Measurements from ENCODE around the gene OGFOD3. TPM values are rescaled to one million over a fixed set of nuclear protein-coding genes. Genes with fewer than 3 reads are reported as not detected.
"Not testable (repeated sequence)": the region's sequence is repeated elsewhere in the genome, so short reads cannot be mapped to it uniquely, and the experiment has no call there.

The OGFOD3 gene
- polyA plus RNA-seq, 6 donors from 2014 or later, result 22.8 to 31.6 (median 26.1) TPM

DNA sequence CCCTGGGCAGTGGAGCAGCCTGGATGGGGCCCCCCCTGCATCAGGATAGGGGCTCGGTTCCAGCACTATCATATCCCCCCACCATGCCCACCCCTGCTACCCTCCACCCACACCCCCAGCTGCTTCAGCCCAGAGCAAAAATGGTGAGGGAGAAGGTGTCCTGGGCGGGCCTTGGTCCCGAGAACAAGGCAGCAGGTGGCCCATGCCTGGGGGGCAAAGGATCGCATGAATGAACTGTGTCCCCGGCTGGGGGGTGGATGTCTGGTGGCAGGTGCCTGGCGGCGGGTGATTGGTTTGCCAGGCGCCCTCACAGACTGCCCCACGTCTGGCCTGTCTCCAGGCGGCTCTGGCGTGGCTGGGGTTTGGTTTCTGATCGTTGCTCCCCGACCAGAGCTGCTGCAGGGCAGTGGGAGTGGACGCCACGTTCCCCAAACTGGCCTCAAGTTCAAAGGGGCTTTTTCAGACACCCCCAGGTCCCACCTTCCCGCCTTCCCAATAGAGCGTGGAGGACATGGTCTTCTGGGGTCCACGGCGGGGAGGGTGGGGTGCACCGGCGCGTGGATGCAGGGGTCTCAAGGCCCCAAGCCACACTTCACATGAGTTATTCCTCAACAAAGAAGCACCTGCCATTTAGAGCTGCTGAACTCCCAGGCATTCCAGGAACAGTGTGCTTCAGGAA lies 34.2 kb downstream of the OGFOD3 start:
- no peak for DNase-seq
- Mint-ChIP-seq H3K4me1 (peaks cover 2 to 14% (median 14%) of the 10 kb centered on the region in 3 donors), H3K9me3 (peaks cover 0 to 3% (median 0%) of the 10 kb centered on the region in 7 donors), H3K27me3 (peaks cover 13 to 61% (median 19%) of the 10 kb centered on the region in 3 donors), H3K36me3 (no peaks in the 10 kb centered on the region), H3K4me3 (no peak overlapping the region), H3K27ac (no peak overlapping the region)
- no peak for ATAC-seq (ENCODE audit: low read depth in 2 of 2)

DNA sequence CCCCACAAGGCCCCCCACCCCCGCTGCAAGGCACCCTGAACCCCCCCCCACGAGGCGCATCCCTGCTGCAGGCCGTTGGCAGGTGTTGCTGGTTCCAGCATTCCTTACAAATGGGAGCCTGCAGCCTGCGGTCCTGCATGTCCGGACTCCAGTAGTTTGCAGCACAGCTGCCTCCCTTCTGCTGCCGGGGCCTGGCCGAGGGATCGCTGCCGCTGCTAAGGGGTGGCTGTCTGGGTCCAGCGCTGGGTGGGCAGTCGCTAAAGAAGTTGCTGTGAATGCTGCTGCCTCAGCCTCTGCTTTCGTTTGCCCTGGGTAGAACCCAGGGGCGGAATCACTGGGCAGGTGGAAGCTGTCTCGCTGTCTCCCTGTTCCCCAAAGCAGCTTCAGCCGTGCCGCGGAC lies 35.0 kb downstream of the OGFOD3 start:
- H3K4me3 Mint-ChIP-seq, result no peak overlapping the region
- DNase-seq, result no peak
- no peak overlapping the region for H3K27ac Mint-ChIP-seq
- peaks cover 17 to 69% (median 27%) of the 10 kb centered on the region in 3 donors for H3K27me3 Mint-ChIP-seq
- no peak for ATAC-seq (ENCODE audit: low read depth in 2 of 2)
- peaks cover 3 to 17% (median 14%) of the 10 kb centered on the region in 3 donors for H3K4me1 Mint-ChIP-seq
- no peaks in the 10 kb centered on the region for H3K36me3 Mint-ChIP-seq
- H3K9me3 Mint-ChIP-seq, result peaks cover 0 to 4% (median 0%) of the 10 kb centered on the region in 7 donors

DNA sequence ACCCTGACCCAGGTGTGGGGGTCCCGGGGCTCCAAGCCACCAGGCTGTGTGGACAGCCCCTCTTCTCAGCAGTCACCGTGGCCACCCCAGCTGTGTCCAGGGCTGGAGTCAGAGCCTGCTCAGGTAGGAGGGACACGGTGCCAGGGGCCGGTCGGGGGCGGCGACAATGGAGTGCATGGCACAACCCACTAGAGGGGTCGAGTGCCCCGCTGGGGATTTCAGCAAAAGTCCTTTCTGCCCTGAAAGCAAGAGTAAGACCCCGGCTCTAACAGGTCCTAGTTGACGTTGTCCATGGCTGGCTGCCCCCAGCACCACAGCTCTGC lies 35.5 kb downstream of the OGFOD3 start:
- no peak for ATAC-seq (ENCODE audit: low read depth in 2 of 2)

DNA sequence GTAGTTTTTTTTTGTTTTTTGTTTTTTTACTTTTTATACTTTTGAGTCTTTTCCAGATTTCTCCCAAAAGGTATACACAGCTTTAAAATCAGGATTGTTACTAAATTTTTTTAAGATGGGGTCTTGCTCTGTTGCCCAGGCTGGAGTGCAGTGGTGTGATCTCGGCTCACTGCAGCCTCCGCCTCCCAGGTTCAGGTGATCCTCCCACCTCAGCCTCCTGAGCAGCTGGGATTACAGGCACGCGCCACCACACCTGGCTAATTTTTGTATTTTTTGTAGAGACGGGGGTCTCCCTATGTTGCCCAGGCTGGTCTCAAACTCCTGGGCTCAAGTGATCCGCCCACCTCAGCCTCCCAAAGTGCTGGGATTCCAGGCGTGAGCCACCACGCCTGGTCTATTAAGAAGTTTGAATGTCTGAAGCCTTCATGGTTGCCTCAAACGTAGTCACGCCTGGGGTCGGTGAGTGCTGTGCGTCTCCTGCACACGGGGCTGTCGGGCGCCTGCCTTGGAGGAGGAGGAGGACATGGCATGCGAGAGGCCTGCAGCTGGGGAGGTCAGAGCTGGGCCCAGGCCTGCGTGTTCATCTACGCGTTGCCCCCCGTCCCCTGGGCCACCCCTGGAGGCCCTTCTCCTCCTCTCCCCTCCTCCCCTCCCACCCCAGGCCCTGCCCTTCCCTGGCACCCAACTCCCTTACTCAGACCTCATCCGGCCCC lies 36.0 kb downstream of the OGFOD3 start:
- not testable (repeated sequence) for DNase-seq; H3K4me3 Mint-ChIP-seq; H3K27ac Mint-ChIP-seq; H3K36me3 Mint-ChIP-seq; ATAC-seq (ENCODE audit: low read depth in 2 of 2); H3K9me3 Mint-ChIP-seq
- H3K4me1 Mint-ChIP-seq, result peaks cover 2 to 10% (median 7%) of the 10 kb centered on the region in 3 donors
- peaks cover 17 to 73% (median 34%) of the 10 kb centered on the region in 3 donors for H3K27me3 Mint-ChIP-seq

More for the DNA sequence above, 35.5 kb downstream of the OGFOD3 start:
- H3K27me3 Mint-ChIP-seq, result peaks cover 17 to 73% (median 29%) of the 10 kb centered on the region in 3 donors
- H3K4me3 Mint-ChIP-seq, result no peak overlapping the region
- peaks cover 0 to 4% (median 0%) of the 10 kb centered on the region in 7 donors for H3K9me3 Mint-ChIP-seq
- no peaks in the 10 kb centered on the region for H3K36me3 Mint-ChIP-seq
- no peak overlapping the region for H3K27ac Mint-ChIP-seq
- peaks cover 3 to 15% (median 12%) of the 10 kb centered on the region in 3 donors for H3K4me1 Mint-ChIP-seq
- DNase-seq, result no peak

DNA sequence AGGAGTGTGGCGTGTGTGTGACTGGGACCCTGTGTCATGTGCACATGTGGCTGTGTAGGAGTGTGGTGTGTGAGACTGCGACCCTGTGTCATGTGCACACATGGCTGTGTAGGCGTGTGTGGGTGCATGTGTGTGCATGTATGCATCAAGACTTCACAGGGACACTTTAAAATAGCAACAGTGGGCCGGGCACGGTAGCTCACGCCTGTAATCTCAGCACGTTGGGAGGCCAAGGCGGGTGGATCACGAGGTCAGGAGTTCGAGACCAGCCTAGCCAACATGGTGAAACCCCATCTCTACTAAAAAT lies 36.7 kb downstream of the OGFOD3 start:
- H3K4me1 Mint-ChIP-seq; DNase-seq; ATAC-seq (ENCODE audit: low read depth in 2 of 2); H3K27ac Mint-ChIP-seq; H3K4me3 Mint-ChIP-seq; H3K9me3 Mint-ChIP-seq; H3K36me3 Mint-ChIP-seq: not testable (repeated sequence)
- peaks cover 17 to 77% (median 34%) of the 10 kb centered on the region in 3 donors for H3K27me3 Mint-ChIP-seq

DNA sequence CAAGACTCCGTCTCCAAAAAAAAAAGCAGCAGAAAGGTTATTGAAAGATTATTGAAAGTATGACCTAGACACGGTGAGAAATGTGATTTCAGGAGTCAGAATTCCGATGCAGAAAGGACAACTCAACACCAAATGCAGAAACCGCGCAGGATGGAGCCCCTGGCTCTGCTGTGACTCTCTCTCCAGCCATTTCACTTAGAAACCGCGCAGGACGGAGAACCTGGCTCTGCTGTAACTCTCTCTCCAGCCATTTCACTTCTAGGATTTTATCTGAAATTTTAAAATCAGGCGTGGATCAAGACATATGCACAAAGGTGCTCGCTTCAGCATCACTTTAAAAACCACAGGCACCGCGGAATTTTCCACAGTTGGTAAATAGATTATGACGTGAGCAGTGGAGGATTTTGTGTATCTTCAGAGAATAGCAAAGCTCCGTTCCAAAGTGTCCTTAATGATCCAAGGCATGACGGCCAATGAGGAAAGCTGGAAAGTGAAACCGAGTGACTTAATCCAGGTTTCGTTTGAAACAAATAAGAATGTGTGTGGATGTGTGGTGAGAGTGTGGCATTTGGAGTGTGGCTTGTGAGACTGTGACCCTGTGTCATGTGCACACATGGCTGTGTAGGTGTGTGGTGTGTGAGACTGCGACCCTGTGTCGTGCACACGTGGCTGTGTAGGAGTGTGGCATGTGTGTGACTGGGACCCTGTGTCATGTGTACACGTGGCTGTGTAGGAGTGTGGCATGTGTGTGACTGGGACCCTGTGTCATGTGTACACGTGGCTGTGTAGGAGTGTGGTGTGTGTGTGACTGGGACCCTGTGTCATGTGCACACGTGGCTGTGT lies 37.3 kb downstream of the OGFOD3 start:
- ATAC-seq (ENCODE audit: low read depth in 2 of 2) (no peak), DNase-seq (no peak)
- Mint-ChIP-seq H3K27me3 (peaks cover 17 to 77% (median 35%) of the 10 kb centered on the region in 3 donors), H3K9me3 (peaks cover 0 to 4% (median 0%) of the 10 kb centered on the region in 7 donors), H3K36me3 (no peaks in the 10 kb centered on the region), H3K27ac (no peak overlapping the region), H3K4me3 (no peak overlapping the region), H3K4me1 (peaks cover 2 to 10% (median 6%) of the 10 kb centered on the region in 3 donors)

DNA sequence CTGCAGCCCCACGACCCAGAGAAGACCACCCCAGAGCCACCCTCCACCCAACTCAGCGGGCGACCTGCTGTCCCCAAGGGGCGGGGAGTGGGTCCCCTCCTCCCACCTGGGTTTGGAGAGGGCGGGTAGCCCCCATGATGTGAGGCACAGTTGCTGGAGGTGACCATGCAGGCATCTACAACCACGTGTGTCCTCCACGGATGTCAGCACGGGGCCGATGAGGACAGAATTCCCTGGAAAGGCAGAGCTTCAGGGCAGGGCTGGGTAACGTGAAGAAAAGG lies 39.7 kb downstream of the OGFOD3 start:
- H3K27me3 Mint-ChIP-seq, result peaks cover 14 to 73% (median 44%) of the 10 kb centered on the region in 3 donors
- H3K4me3 Mint-ChIP-seq, result no peak overlapping the region
- H3K27ac Mint-ChIP-seq, result peak overlapping the region in 1 of 6 donors; percentile 81

DNA sequence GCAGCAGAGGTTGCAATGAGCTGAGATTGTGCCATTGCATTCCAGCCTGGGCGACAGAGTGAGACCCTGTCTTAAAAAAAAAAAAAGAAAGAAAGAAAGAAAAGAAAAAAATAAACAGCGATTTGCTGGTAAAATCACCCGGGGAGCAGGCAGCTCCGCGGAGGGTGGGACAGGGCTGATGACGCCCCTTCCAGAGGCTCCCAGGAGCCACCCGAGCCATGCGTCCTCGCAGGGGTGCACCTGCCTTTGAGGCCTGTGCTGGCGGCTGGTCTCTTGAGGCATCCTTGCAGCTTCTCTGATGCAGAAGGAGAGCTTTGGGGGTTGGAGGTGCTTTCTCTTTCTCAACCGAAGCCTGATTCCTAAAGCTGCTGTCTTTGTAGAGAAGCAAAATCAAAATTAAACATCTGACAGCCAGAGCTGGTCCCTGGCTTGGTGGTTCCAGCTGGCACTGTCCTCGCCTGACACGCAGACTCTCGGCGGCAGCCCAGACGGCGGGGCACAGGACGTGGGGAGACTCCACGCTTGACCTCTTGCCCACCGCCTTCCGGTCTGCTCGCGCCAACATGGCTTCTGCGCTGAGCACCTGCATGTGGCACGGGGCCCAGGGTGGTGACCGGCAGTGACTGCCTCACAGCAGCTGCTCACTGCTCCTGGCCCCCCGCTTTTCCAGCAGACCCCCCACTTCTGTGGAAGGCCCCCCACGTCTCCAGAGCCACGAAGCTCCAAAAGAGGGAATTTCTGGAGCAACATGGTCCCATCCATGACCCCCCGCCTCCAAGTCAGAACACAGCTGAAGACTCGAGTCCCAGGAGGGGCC lies 40.3 kb downstream of the OGFOD3 start:
- no peak for ATAC-seq (ENCODE audit: low read depth in 2 of 2)
- no peak overlapping the region for H3K4me3 Mint-ChIP-seq
- peaks cover 4 to 10% (median 8%) of the 10 kb centered on the region in 3 donors for H3K4me1 Mint-ChIP-seq
- H3K27ac Mint-ChIP-seq, result no peak overlapping the region
- peaks cover 0 to 4% (median 0%) of the 10 kb centered on the region in 7 donors for H3K9me3 Mint-ChIP-seq
- H3K27me3 Mint-ChIP-seq, result peaks cover 18 to 77% (median 49%) of the 10 kb centered on the region in 3 donors
- DNase-seq, result no peak
- H3K36me3 Mint-ChIP-seq, result no peaks in the 10 kb centered on the region

More for the DNA sequence above, 39.7 kb downstream of the OGFOD3 start:
- peaks cover 0 to 4% (median 0%) of the 10 kb centered on the region in 7 donors for H3K9me3 Mint-ChIP-seq
- ATAC-seq (ENCODE audit: low read depth in 2 of 2), result no peak
- H3K4me1 Mint-ChIP-seq, result peaks cover 2 to 10% (median 6%) of the 10 kb centered on the region in 3 donors
- DNase-seq, result no peak
- H3K36me3 Mint-ChIP-seq, result no peaks in the 10 kb centered on the region

DNA sequence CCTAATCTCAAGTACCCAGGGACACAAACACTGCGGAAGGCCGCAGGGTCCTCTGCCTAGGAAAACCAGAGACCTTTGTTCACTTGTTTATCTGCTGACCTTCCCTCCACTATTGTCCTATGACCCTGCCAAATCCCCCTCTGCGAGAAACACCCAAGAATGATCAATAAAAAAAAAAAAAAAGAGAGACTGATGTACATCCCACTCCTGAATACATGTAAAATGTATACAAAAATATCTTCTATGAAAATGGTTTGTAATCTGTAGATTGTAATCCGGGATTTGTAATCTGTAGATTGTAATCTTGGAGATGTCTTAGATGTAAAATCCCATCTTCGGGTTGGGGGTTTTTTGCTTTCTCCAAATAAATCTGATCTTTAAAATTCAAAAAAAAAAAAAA lies 41.1 kb downstream of the OGFOD3 start:
- not testable (repeated sequence) for H3K27ac Mint-ChIP-seq, H3K36me3 Mint-ChIP-seq

DNA sequence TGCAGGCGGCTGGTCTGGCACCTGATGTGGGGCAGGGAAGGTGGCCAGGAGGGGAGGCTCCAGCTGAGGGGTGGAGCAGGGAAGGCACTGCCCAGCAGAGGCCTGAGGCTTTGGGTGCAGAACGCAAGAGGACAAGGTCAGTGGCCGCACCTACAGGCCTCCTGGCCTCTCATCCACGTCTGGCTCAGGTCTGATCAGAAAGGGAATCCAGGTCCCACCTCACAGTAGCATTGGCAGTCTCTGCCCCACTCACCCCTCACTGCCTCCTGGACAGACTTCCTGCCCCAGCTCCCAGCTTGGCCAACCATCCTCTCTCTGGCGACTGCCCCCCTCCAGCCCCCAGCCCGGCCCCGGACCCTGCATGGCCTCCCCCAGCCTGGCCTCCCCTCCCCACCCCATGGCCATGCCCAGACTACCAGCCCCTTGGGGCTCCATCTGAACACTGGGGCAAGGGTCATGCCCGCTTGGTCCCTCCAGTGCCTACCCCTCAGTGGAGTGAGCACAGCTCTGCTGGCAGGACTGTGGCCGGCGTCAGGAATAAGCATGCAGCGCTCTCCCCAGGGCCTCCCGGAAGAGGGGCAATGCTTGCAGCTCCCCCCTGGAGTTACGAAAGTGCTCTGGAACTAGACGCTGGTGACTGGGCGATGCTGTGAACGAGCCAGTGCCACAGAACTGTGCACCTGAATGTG lies 42.2 kb downstream of the OGFOD3 start:
- no peaks in the 10 kb centered on the region for H3K36me3 Mint-ChIP-seq
- no peak overlapping the region for H3K27ac Mint-ChIP-seq
- ATAC-seq (ENCODE audit: low read depth in 2 of 2) (no peak), DNase-seq (no peak)
- H3K4me3 Mint-ChIP-seq, result peak overlapping the region in 2 of 8 donors; percentile 35 to 64
- H3K27me3 Mint-ChIP-seq, result peaks cover 22 to 73% (median 54%) of the 10 kb centered on the region in 3 donors
- H3K9me3 Mint-ChIP-seq, result peaks cover 0 to 4% (median 0%) of the 10 kb centered on the region in 7 donors
- H3K4me1 Mint-ChIP-seq, result peaks cover 10 to 19% (median 14%) of the 10 kb centered on the region in 3 donors

More for the DNA sequence above, 41.1 kb downstream of the OGFOD3 start:
- Mint-ChIP-seq H3K27me3 (peaks cover 25 to 77% (median 57%) of the 10 kb centered on the region in 3 donors), H3K4me1 (peaks cover 13 to 16% (median 14%) of the 10 kb centered on the region in 3 donors)
- not testable (repeated sequence) for H3K4me3 Mint-ChIP-seq; DNase-seq; H3K9me3 Mint-ChIP-seq; ATAC-seq (ENCODE audit: low read depth in 2 of 2)

DNA sequence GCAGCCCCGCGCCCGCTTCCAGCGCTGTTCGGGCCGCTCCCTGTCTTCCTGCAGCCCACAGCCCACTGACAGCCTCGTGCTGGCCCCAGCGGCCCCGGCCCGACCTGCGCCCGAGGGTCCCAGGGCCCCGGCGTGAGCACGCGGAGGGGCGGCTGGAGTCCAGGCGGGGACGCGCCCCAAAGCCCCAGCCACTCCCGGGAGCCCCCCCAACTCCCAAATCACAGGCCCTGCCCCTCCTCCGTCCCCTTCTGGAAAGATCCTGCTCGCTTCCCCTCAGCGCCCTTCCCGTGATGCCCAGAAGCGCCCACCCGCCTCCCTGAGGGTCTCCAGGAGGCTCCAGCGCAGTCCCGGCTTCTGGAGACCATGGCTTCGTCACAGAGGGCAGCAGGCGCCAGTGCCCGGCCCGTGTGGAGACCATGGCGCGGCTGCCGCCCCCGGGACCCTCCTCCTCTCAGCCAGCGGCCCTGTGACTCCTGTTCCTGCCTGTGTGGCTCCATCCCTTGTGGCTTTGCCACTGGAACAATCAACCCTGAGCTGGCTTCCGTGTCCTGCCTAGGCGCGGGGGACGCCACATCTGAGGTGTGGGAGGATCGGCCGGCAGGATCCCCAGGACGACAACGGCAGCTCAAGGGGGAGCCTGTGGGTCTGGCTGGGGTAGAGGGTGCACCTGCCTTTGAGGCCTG lies 42.9 kb downstream of the OGFOD3 start:
- ATAC-seq (ENCODE audit: low read depth in 2 of 2) (no peak), DNase-seq (no peak)
- Mint-ChIP-seq H3K9me3 (peaks cover 0 to 3% (median 0%) of the 10 kb centered on the region in 7 donors), H3K4me3 (no peak overlapping the region), H3K27ac (no peak overlapping the region), H3K4me1 (peaks cover 14 to 25% (median 19%) of the 10 kb centered on the region in 3 donors), H3K36me3 (no peaks in the 10 kb centered on the region), H3K27me3 (peaks cover 25 to 73% (median 56%) of the 10 kb centered on the region in 3 donors)

Data from naive B cell (primary cell).